WERI-Rb-1 (cell line): ENCODE results near the gene ZC3H12A.

Source experiments
- DNase-seq: peaks from one replicate; pipeline ENCODE4 v3.0.0-alpha.2; 2020
- H3K27ac ChIP-seq: fragments of 250-450 bp; sonication (Bioruptor Pico); 2 replicates; pipeline ENCODE4 v1.5.1; 2020; ENCODE audit warnings: mild to moderate bottlenecking, moderate library complexity
- H3K27me3 ChIP-seq: fragments of 250-450 bp; sonication (Bioruptor Pico); 2 replicates; pipeline ENCODE4 v1.5.1; 2021; ENCODE audit warnings: mild to moderate bottlenecking, low read depth, moderate library complexity; ENCODE audit not compliant: insufficient read depth, severe bottlenecking
- H3K36me3 ChIP-seq: fragments of 250-450 bp; sonication (Bioruptor Pico); 2 replicates; pipeline ENCODE4 v1.5.1; 2020; ENCODE audit warnings: mild to moderate bottlenecking, moderate library complexity
- H3K4me3 ChIP-seq: 2 replicates; pipeline ENCODE4 v1.5.1; 2011; ENCODE audit warnings: low read depth, mild to moderate bottlenecking, control low read depth, low read length
- H3K9me3 ChIP-seq: fragments of 250-450 bp; sonication (Bioruptor Pico); 2 replicates; pipeline ENCODE4 v1.5.1; 2021; ENCODE audit warnings: mild to moderate bottlenecking, moderate library complexity; ENCODE audit not compliant: severe bottlenecking
- CTCF ChIP-seq: IDR thresholded peaks from 2 replicates; pipeline ENCODE4 v1.5.1; 2011; ENCODE audit warnings: low read depth, mild to moderate bottlenecking, control low read depth, inconsistent platforms, low read length

The ZC3H12A gene

GRCh38 chr1:37433171-37433570, 41.2 kb upstream of the ZC3H12A start:
- no peaks in the 10 kb centered on the region for H3K9me3 ChIP-seq
- no peaks in the 10 kb centered on the region for H3K36me3 ChIP-seq
- DNase-seq: no peak
- no peaks in the 10 kb centered on the region for H3K27me3 ChIP-seq
- no peak overlapping the region for H3K27ac ChIP-seq
- H3K4me3 ChIP-seq: no peak overlapping the region
- no peak for TF ChIP-seq CTCF

GRCh38 chr1:37434292-37435225, 39.8 kb upstream of the ZC3H12A start:
- TF ChIP-seq CTCF: peak; percentile 97
- Histone ChIP-seq H3K9me3 (no peaks in the 10 kb centered on the region), H3K36me3 (no peaks in the 10 kb centered on the region), H3K27ac (no peak overlapping the region), H3K4me3 (no peak overlapping the region), H3K27me3 (no peaks in the 10 kb centered on the region)
- peak; percentile 79 for DNase-seq

- Histone ChIP-seq H3K9me3 (no peaks in the 10 kb centered on the region), H3K4me3 (no peak overlapping the region), H3K36me3 (no peaks in the 10 kb centered on the region), H3K27ac (no peak overlapping the region), H3K27me3 (no peaks in the 10 kb centered on the region)
- TF ChIP-seq CTCF: no peak
- no peak for DNase-seq
Observed at GRCh38 chr1:37437087-37437486, 37.3 kb upstream of the ZC3H12A start.

GRCh38 chr1:37438037-37438868, 36.1 kb upstream of the ZC3H12A start:
- Histone ChIP-seq H3K27ac (peak overlapping the region; percentile 61), H3K4me3 (no peak overlapping the region), H3K36me3 (no peaks in the 10 kb centered on the region), H3K27me3 (no peaks in the 10 kb centered on the region), H3K9me3 (no peaks in the 10 kb centered on the region)
- no peak for TF ChIP-seq CTCF
- DNase-seq: no peak

GRCh38 chr1:37438869-37439343, 35.5 kb upstream of the ZC3H12A start:
- no peak for TF ChIP-seq CTCF
- Histone ChIP-seq H3K4me3 (no peak overlapping the region), H3K27ac (peak overlapping the region; percentile 61), H3K9me3 (no peaks in the 10 kb centered on the region), H3K36me3 (no peaks in the 10 kb centered on the region), H3K27me3 (no peaks in the 10 kb centered on the region)
- DNase-seq: peak; percentile 63
